ENCODE results near the gene CORO6. TPM values are rescaled to one million over a fixed set of nuclear protein-coding genes. Genes with fewer than 3 reads are reported as not detected.

The CORO6 gene
- total and polyA plus RNA-seq, 2 of the 4 experiments (the other 2 are of a cell fraction) = 3.4 to 7.6 TPM

DNA sequence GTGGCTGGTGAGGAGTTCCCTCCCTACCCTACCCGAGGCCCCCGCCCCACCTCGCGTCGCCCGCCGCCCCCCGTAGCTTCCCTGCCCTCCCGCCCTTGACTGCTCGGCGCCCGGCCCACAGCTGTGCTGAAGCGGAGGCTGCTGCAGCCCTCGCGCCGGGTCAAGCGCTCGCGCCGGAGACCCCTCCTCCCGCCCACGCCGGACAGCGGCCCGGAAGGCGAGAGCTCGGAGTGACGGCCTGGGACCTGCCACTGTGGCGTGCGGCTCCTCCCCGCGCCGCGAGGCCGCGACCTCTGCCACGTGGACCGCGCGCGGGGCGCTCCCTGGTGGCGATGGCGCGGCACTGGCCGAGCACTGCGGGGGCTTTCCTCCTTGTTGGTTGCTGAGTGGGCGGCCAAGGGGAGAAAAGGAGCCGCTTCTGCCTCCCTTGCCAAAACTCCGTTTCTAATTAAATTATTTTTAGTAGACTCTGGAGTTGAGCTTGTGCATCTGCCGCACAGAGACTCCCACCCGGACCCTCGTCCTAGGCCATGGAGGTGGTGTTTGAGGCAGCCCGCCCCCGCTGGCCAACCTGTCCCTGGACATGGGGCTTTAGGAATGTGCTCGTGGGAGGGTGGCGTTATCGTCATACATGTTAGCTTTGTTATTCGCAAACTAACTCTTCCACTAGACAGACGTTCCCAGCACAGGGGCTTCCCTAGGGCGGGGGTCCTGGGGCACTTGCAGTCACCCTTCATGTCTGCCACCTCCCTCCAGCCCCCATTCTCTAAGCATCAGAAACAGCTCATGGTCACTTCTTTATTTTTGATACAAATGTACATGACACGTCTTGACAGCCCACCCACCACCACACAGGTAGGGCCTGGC, 49.8 kb downstream of the CORO6 start:
- CTCF ChIA-PET = interaction anchor here (1.3 to 2.4 kb wide), 3 partner anchors 16 to 203 kb away, joined by 3 to 13 read pairs (median 7); no protein-coding TSS in a partner anchor
- dilution Hi-C loops (cut with HindIII; ENCODE audit: low sequenced_read_pairs, unreplicated experiment) = no loop called here
- peak overlapping the region; percentile 93 for H2AK5ac ChIP-seq (ENCODE audit: low read depth, low read length)
- H3K56ac ChIP-seq (ENCODE audit: extremely low read depth, insufficient read depth, low read length) = no peak overlapping the region
- H2BK5ac ChIP-seq (ENCODE audit: low read depth, low read length, poor library complexity, severe bottlenecking) = peak overlapping the region; percentile 18
- H3K4ac ChIP-seq (ENCODE audit: low read depth, low read length) = peak overlapping the region; percentile 60
- no peak overlapping the region; the same call in 1 of the 2 replicates for H3K27ac ChIP-seq (ENCODE audit: insufficient read depth, low read length)
- no peak overlapping the region; the same call in 2 of the 3 replicates for H2BK15ac ChIP-seq (ENCODE audit: low read depth, low read length)
- ATAC-seq (ENCODE audit: low read depth) (peak; percentile 28), DNase-seq (peak; percentile 56)
- H3K9ac ChIP-seq (ENCODE audit: low read depth, low read length) = no peak overlapping the region
- peak overlapping the region; percentile 87 for H2AFZ ChIP-seq (replicated peaks; ENCODE audit: low read length, poor library complexity)
- 0 out of 2 replicates have a peak overlapping the region, but pooled peaks have one; percentile 35 for H4K5ac ChIP-seq (ENCODE audit: low read depth, low read length)
- no peak overlapping the region for H2BK20ac ChIP-seq (ENCODE audit: low read depth, low read length)
- no peaks in the 10 kb centered on the region; the same call in 1 of the 2 replicates for H3K9me1 ChIP-seq (ENCODE audit: insufficient read depth, low read length)
- H3K27me3 ChIP-seq (ENCODE audit: control insufficient read depth, insufficient read depth, low read length) = no peaks in the 10 kb centered on the region
- H3K9me3 ChIP-seq (ENCODE audit: control insufficient read depth, insufficient read depth, low read length) = no peaks in the 10 kb centered on the region
- H4K20me1 ChIP-seq (ENCODE audit: insufficient read depth, low read length) = no peaks in the 10 kb centered on the region
- no peak overlapping the region for H3K23ac ChIP-seq (ENCODE audit: low read depth, low read length)
- no peak overlapping the region for H3K14ac ChIP-seq (replicated peaks; ENCODE audit: low read depth, low read length)
- H4K91ac ChIP-seq (ENCODE audit: insufficient read depth, low read depth, low read length) = peak overlapping the region; percentile 33; the same call in 1 of the 2 replicates
- H4K8ac ChIP-seq (ENCODE audit: low read depth in 2 of 2, low read length in 2 of 2) = peak overlapping the region; percentile 57 to 83; a peak in 3 of 4 replicates
- H3K4me3 ChIP-seq (ENCODE audit: insufficient read depth, low read depth, low read length) = no peak overlapping the region
- H3K79me1 ChIP-seq (ENCODE audit: low read depth in 1 of 2, low read length in 2 of 2) = peaks cover 3 to 36% of the 10 kb centered on the region in 2 experiments
- H3K18ac ChIP-seq (ENCODE audit: low read depth, low read length) = no peak overlapping the region; the same call in 1 of the 2 replicates
- POLR2A ChIA-PET (ENCODE audit: unreplicated experiment) = interaction anchor here (0.6 kb wide), 1 partner anchor 18 kb away, joined by 3 read pairs; no protein-coding TSS in a partner anchor
- intact Hi-C loops (cut with micrococcal nuclease) = loop anchor here (1.0 kb wide), 1 partner anchor 203 kb away; no protein-coding TSS in a partner anchor
- H3K36me3 ChIP-seq (ENCODE audit: control insufficient read depth, insufficient read depth, low read length) = peaks cover 51% of the 10 kb centered on the region
- WGBS, 2 experiments (ENCODE audit: extremely low coverage in 2 of 2, insufficient read length in 1 of 2) = 8% methylated on average over 21 of the region's 62 CpGs; no CpG with 5 or more reads in 1 of the 2 experiments
- H2AK9ac ChIP-seq (replicated peaks; ENCODE audit: low read depth, low read length, poor library complexity) = peak overlapping the region; percentile 93
- no peak overlapping the region for H2BK120ac ChIP-seq (ENCODE audit: low read depth, low read length)
- H3K4me2 ChIP-seq (ENCODE audit: low read depth, low read length) = 0 out of 2 replicates have a peak overlapping the region, but pooled peaks have one; percentile 4
- in situ Hi-C loops (cut with MboI; ENCODE audit: low sequenced_read_pairs) = no loop called here
- BruUV-seq (replicated peaks) = no TSS peak
- H3K4me1 ChIP-seq (ENCODE audit: control insufficient read depth, insufficient read depth, low read length) = peaks cover 11% of the 10 kb centered on the region
- TF ChIP-seq MAFK (IDR thresholded peaks at IDR 0.05; ENCODE audit: low read depth, low read length) = no peak
- peak; percentile 55; the same call in 1 of the 2 replicates for TF ChIP-seq MAZ (IDR thresholded peaks at IDR 0.05; ENCODE audit: borderline replicate concordance, low read depth, low read length)
- TF ChIP-seq RCOR1 (IDR thresholded peaks at IDR 0.05; ENCODE audit: insufficient replicate concordance, low read length) = no peak
- TF ChIP-seq, protein P1, sequence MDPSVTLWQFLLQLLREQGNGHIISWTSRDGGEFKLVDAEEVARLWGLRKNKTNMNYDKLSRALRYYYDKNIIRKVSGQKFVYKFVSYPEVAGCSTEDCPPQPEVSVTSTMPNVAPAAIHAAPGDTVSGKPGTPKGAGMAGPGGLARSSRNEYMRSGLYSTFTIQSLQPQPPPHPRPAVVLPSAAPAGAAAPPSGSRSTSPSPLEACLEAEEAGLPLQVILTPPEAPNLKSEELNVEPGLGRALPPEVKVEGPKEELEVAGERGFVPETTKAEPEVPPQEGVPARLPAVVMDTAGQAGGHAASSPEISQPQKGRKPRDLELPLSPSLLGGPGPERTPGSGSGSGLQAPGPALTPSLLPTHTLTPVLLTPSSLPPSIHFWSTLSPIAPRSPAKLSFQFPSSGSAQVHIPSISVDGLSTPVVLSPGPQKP (IDR thresholded peaks at IDR 0.05; ENCODE audit: borderline replicate concordance, low read depth, low read length) = no peak
- no peak for TF ChIP-seq POLR2A (IDR thresholded peaks at IDR 0.05; ENCODE audit: low read depth, low read length)
- TF ChIP-seq, protein P2, sequence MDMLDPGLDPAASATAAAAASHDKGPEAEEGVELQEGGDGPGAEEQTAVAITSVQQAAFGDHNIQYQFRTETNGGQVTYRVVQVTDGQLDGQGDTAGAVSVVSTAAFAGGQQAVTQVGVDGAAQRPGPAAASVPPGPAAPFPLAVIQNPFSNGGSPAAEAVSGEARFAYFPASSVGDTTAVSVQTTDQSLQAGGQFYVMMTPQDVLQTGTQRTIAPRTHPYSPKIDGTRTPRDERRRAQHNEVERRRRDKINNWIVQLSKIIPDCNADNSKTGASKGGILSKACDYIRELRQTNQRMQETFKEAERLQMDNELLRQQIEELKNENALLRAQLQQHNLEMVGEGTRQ (IDR thresholded peaks at IDR 0.05; ENCODE audit: low read depth, low read length) = peak; percentile 74
- TF ChIP-seq MXI1 (IDR thresholded peaks at IDR 0.05; ENCODE audit: borderline replicate concordance, low read depth, low read length) = peak; percentile 89; the same call in 1 of the 2 replicates
- TF ChIP-seq, protein P3, sequence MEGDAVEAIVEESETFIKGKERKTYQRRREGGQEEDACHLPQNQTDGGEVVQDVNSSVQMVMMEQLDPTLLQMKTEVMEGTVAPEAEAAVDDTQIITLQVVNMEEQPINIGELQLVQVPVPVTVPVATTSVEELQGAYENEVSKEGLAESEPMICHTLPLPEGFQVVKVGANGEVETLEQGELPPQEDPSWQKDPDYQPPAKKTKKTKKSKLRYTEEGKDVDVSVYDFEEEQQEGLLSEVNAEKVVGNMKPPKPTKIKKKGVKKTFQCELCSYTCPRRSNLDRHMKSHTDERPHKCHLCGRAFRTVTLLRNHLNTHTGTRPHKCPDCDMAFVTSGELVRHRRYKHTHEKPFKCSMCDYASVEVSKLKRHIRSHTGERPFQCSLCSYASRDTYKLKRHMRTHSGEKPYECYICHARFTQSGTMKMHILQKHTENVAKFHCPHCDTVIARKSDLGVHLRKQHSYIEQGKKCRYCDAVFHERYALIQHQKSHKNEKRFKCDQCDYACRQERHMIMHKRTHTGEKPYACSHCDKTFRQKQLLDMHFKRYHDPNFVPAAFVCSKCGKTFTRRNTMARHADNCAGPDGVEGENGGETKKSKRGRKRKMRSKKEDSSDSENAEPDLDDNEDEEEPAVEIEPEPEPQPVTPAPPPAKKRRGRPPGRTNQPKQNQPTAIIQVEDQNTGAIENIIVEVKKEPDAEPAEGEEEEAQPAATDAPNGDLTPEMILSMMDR (conservative IDR thresholded peaks at IDR 0.05; ENCODE audit: low read depth, low read length) = peak; percentile 78
- no peak for TF ChIP-seq CHD1 (IDR thresholded peaks at IDR 0.05; ENCODE audit: low read depth, low read length)
- TF ChIP-seq BHLHE40 (IDR thresholded peaks at IDR 0.05; ENCODE audit: low read depth, low read length) = peak; percentile 61
- TF ChIP-seq NFE2L2 (IDR thresholded peaks at IDR 0.05; ENCODE audit: low read depth, low read length) = no peak
- peak; percentile 53 for TF ChIP-seq RAD21 (IDR thresholded peaks at IDR 0.05; ENCODE audit: low read length)
